HG02870 (cell line): ENCODE data around the gene COL5A1.

Experiments
- ATAC-seq: cut with Tn5 transposase; IDR thresholded peaks from one replicate; pipeline ENCODE4 v1.9.1; 2021; ENCODE audit warnings: mild to moderate bottlenecking, moderate library complexity; ENCODE audit not compliant: unreplicated experiment

Gene COL5A1

DNA sequence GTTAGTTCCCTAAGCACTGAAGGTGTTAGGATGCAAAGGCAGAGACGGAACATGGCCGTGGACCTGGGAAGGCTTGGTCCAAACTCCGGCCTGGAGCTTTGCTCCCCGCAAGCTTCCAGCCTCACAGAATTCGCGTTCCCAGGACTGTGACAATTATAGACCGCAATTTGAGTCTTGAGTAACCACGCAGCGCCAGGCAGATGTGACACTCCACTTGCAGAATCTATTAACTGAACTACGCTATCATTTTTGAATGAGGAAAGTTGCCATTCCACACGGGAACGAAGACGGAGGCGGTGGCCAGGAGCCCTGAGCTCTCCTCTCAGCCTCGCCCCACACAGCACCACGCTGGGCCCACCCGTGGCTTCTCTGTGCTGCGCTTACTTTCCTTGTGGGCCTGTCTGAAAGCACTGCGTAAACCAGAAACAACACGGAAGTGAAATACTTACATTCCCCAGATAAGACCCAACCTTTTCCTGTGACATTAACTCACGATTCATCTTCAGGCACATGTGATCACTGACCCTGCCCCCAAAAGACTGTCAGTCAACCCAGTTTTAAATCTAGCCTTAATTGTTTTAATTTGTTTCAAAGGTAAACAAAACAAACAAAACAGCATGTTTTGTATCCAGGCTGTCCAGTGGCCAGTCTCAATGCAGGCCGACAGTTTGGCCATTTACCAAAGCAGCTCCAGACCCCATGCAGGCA, 16.1 kb upstream of the COL5A1 start:
- ATAC-seq, result no peak

- no peak for ATAC-seq
These were observed 15.6 kb upstream of the COL5A1 start for GRCh38 chr9:134626069-134626423.

DNA sequence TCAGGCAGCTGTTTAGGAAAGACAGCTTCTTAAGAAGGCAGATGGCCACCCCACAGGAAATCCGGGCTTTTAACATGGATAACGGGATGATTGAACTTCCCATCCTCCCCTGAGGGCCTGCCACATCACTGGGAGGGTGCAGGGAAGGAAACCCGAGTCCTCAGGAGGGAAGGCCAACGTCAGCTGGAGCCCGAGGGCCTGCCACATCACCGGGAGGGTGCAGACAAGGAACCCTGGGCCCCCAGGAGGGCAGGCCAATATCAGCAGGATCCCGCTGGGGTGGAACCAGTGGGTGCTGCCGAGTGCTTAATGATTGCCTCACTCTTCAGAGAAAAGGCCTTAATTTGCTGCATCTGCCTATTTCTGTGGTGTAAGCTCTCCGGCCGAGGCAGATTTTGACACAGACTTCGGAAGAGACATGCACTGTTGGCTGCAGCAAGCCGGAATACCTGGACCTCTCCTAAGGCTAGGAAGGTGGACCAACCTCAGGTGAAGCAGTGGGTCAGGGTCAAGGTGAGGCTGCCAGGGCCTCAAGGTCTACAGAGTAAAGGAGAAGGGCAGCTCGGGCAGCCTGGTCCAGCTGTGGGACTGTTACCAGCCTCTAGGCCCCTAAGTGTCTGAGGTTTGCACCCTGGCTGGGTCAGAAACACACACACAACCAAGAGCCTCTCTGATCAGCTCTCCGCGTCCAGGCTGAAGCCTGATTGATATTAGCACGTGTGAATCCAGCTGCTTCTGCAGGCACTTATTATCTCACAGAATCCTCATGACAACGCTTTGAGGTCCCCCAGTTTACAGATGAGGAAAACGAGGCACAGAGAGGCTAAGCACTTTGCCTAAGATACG, 14.8 kb upstream of the COL5A1 start:
- ATAC-seq, result no peak

- ATAC-seq, result no peak
These were observed 13.9 kb upstream of the COL5A1 start for GRCh38 chr9:134627417-134628353.

- no peak for ATAC-seq
These were observed 13.3 kb upstream of the COL5A1 start for GRCh38 chr9:134628354-134628736.

DNA sequence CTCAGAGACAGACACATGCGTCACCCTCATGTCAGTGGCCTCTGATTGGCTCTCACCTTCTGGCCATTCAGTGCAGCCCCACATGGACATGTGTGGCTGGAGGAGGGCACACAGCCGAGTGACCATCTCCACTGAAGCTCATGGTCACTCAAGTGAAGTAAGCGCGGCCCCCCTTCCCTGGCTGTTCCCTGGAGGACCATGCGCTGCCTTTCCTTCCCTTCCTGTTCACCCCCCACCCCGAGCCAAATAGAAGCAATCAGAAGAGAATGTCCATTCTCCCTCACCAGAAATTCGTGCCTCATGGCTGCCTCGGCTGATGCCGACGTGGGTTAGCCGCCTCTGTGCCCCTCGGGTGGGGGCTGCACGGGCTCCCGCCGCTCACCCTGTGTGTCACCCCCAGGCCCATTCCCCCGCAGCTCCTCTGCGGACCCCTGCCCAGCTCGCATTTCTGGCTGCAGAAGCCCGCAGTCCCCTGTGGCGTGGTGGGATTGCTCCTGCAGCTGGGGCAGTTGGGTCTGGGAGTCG, 12.5 kb upstream of the COL5A1 start:
- ATAC-seq, result no peak

DNA sequence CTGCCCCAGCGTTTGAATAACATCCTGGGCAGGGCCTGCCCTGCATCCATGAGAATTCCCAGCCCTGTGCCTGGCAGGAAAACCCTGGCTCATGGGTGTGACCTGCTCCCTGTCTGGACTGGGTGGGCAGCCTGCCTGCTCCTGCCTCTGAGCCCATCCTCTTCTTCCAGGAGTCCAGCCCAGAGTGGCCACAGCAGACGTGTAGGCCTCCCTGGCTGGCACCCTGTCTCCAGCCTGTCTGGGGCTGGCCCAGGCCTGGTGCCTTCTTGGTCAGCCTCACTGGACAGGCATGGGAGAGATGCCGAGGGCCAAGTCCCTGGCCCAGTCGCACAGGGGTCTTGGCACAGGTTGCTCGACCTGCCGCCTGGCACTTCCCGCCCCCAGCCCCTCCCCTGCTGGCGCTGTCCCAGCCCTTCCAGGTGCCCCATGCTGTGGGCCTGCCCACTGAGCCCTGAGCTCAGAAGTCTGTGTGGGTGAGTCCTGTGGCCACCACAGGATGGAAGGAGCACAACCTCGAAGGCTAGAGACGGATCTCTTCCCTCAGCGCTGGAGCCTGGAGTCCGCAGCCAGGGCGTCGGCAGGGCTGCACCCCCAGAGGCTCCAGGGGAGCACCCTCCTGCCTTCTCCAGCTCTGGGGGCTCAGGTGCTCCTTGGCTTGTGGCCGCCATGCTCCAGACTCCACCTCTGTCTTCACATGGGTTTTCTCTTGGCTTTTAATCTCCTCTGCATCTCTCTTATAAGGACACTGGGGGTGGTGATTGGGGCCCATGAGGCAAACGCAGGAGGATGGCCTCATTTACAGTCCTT, 11.8 kb upstream of the COL5A1 start:
- no peak for ATAC-seq

DNA sequence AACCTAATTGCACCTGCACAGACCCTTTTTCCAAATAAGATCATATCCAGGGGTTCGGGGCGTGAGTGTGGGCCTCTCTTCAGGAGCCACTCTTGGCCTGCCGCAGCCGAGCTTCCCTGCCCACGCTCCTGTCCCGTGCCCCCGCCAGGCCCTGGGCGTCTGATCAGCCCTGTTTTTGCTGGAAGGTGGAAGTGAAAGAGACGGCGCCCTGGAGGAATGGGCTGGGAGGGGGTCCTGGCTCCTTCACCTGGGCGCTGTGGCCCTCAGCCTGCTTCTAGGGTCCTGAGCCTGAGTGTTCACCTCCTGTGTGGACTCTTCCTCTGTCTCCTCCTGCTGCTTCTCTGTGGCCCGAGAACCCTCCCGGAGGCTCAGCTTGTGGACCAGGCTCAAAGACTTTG, 11.2 kb upstream of the COL5A1 start:
- ATAC-seq, result no peak

GRCh38 chr9:134630861-134631260, 10.7 kb upstream of the COL5A1 start:
- ATAC-seq, result no peak

DNA sequence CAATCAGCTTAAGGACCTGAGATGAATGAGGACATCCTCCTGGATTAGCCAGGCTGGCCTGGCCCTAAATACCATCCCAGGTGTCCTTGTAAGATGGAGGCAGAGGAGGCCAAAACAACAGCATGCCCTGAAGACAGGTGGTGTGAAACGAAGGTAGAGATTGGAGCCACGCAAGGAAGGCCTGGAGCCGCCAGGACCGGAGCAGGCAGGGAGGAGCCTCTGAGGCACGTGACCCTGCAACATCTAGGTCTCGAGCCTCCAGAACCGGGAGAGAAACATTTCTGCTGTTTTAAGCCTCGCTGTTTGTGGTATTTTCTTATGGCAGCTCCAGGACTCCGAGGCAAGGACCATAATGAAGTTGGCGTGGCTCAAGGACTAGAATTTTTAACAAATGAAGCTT, 9.7 kb upstream of the COL5A1 start:
- no peak for ATAC-seq

GRCh38 chr9:134632329-134632728, 9.3 kb upstream of the COL5A1 start:
- no peak for ATAC-seq

DNA sequence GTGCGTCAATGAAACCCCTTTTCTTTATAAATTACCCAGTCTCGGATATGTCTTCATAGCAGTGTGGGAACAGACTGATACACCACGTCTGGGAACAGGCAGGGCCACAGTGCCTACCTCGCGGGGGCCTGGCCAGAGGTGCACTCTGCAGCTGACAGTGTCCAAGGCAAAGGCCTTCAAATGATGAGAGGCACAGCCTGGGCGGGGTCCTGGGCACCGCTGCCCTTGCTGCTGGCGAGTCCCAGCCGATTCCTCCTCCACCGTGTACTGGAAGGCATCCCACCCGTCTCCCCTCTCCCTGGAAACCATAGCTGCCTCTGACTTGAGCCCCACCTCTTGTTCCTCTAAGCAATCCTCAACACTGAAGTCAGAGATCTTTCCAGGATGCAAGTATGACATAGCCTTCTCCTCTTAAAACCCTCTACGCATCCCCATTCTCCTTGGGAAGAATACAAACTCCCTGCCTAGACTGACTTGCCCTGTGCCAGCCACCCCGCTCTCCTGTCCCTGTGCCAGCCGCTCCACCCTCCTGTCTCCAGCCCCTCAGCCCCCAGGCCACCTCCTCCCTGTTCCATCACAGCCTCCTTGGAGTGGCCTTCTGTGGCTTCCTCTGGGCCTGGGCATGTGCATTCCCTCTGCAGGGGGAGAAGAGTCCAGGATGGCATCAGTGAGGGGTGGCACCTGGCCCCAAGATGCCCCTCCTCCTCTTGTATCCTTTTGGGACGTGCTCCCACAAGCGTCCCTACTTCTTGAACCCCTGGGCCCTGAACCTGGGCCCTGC, 8.1 kb upstream of the COL5A1 start:
- ATAC-seq, result no peak

DNA sequence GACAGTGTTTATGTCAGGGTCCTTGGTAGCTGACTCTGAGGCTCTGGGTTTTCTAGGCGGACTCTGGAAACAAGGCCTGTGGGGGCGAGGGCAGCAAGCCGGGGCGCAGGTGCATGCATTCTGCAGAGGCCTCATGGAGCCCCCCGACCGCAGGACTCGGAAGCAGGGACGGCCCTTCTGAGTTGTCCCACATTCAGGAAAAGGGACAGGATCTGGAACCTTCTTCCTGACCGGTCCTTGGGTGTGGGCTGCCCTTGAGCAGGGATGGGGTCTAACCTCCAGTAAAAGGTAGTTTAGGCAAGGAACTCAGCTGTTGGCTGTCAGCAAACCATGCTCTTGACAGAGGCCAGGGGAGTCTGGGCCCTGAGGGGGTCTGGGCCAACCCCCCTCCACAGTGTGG, 7.4 kb upstream of the COL5A1 start:
- no peak for ATAC-seq

- no peak for ATAC-seq
These were observed 6.9 kb upstream of the COL5A1 start for GRCh38 chr9:134634667-134635230.

GRCh38 chr9:134635351-134636148, 6.1 kb upstream of the COL5A1 start:
- ATAC-seq, result no peak

DNA sequence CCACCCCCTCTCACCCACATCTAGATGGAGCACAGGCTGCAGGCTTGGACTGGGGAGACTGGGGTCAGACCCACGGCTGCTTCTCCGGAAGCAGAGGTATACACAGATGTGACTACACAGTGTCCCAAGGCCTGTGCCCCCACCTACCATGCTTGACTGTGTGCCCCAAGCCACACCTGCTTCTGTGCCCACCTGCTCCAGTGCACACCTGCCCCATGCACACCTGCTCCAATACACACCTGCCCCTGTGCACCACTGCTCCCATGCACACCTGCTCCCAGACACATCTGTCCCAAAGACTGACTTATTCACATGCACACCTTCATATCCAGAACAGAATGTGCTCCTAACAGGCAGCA, 5.5 kb upstream of the COL5A1 start:
- no peak for ATAC-seq

GRCh38 chr9:134637241-134637640, 4.4 kb upstream of the COL5A1 start:
- no peak for ATAC-seq

- no peak for ATAC-seq
These were observed 3.7 kb upstream of the COL5A1 start for GRCh38 chr9:134637696-134638501.
